Body of pancreas (tissue), 4 donors: ENCODE measurements around the gene TCHP.

Experiments
- POLR2A ChIP-seq, 3 donors: fragments of 450-650 bp; IDR thresholded peaks; one replicate each; pipeline ENCODE4 v1.6.1; 2016; ENCODE audit warnings: antibody characterized with exemption in 3 of 3, mild to moderate bottlenecking in 2 of 3
- TF ChIP-seq, protein P1 (sequence below), 7 experiments: fragments of 450-650 bp in 4 of 7; fragments of 200-600 bp in 3 of 7; sonication (generic) in 3 of 7; IDR thresholded peaks; one replicate each; pipeline ENCODE4 v1.5.1; 2016 to 2019; ENCODE audit warnings: antibody characterized with exemption in 7 of 7

- TF ChIP-seq, protein P1, sequence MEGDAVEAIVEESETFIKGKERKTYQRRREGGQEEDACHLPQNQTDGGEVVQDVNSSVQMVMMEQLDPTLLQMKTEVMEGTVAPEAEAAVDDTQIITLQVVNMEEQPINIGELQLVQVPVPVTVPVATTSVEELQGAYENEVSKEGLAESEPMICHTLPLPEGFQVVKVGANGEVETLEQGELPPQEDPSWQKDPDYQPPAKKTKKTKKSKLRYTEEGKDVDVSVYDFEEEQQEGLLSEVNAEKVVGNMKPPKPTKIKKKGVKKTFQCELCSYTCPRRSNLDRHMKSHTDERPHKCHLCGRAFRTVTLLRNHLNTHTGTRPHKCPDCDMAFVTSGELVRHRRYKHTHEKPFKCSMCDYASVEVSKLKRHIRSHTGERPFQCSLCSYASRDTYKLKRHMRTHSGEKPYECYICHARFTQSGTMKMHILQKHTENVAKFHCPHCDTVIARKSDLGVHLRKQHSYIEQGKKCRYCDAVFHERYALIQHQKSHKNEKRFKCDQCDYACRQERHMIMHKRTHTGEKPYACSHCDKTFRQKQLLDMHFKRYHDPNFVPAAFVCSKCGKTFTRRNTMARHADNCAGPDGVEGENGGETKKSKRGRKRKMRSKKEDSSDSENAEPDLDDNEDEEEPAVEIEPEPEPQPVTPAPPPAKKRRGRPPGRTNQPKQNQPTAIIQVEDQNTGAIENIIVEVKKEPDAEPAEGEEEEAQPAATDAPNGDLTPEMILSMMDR (IDR thresholded peaks at IDR 0.05): no peak
- TF ChIP-seq POLR2A (IDR thresholded peaks at IDR 0.05): no peak
These were observed 62.3 kb downstream of the TCHP start for GRCh38 chr12:109962398-109962797.
